NOMO-1 treated with dmso at 0.1 percent for 144 hours (cell line): ENCODE measurements around the gene PARVG.
A peak's percentile ranks its signal among the peaks of the same experiment; 100 is the strongest.

Experiments
- DNase-seq: peaks from one replicate; lab custom pipeline; 2025; ENCODE audit not compliant: unreplicated experiment; lab: John Stamatoyannopoulos, UW

The PARVG gene

GRCh38 chr22:44179989-44180705 lies 578 bp upstream of the PARVG start:
- peak; percentile 12 for DNase-seq

GRCh38 chr22:44181033-44181911 lies 547 bp downstream of the PARVG start:
- peak; percentile 73 for DNase-seq

- DNase-seq, result no peak
Measured at GRCh38 chr22:44181912-44182587, 1.3 kb downstream of the PARVG start.

GRCh38 chr22:44182588-44183286 lies 2.0 kb downstream of the PARVG start:
- peak; percentile 85 for DNase-seq

GRCh38 chr22:44183287-44183588 lies 2.5 kb downstream of the PARVG start:
- DNase-seq, result no peak

GRCh38 chr22:44184006-44184405 lies 3.3 kb downstream of the PARVG start:
- DNase-seq, result no peak

- DNase-seq, result no peak
Measured at GRCh38 chr22:44185237-44186120, 4.8 kb downstream of the PARVG start.

- DNase-seq, result no peak
Measured at GRCh38 chr22:44186121-44186510, 5.4 kb downstream of the PARVG start.

- no peak for DNase-seq
Measured at GRCh38 chr22:44186737-44187136, 6.0 kb downstream of the PARVG start.

GRCh38 chr22:44187652-44188230 lies 7.0 kb downstream of the PARVG start:
- no peak for DNase-seq

- DNase-seq, result no peak
Measured at GRCh38 chr22:44188316-44188715, 7.6 kb downstream of the PARVG start.

- no peak for DNase-seq
Measured at GRCh38 chr22:44188986-44189630, 8.4 kb downstream of the PARVG start.

GRCh38 chr22:44190381-44190976 lies 9.8 kb downstream of the PARVG start:
- no peak for DNase-seq

- no peak for DNase-seq
Measured at GRCh38 chr22:44191036-44191454, 10.3 kb downstream of the PARVG start.

- peak; percentile 53 for DNase-seq
Measured at GRCh38 chr22:44192098-44192815, 11.5 kb downstream of the PARVG start.

GRCh38 chr22:44192816-44193534 lies 12.2 kb downstream of the PARVG start:
- DNase-seq, result no peak

- no peak for DNase-seq
Measured at GRCh38 chr22:44193535-44193891, 12.8 kb downstream of the PARVG start.

GRCh38 chr22:44194569-44194968 lies 13.8 kb downstream of the PARVG start:
- no peak for DNase-seq
